ENCODE measurements around the gene ZNF470.

The ZNF470 gene

GRCh38 chr19:56611288-56611687 is 44.0 kb downstream of the ZNF470 start:
- DNase-seq: no peak

DNA sequence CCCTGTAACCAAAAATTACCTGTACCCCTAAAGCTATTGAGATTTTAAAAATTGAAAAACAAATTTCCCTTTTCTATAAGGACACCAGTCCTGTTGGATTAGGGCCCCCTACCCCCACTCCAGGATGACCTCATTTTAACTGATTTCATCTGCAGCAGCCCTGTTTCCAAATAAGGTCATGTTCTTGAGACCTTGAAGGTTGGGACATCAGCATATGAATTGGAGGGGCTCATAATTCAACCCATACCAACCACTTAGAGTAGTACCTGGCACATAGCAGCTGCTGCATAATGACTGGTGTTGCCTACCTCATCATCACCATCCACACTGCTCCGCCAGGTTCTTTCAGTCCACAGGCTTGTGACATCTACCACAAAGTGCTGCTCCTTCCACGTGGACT is 45.5 kb downstream of the ZNF470 start:
- no peak for DNase-seq

DNA sequence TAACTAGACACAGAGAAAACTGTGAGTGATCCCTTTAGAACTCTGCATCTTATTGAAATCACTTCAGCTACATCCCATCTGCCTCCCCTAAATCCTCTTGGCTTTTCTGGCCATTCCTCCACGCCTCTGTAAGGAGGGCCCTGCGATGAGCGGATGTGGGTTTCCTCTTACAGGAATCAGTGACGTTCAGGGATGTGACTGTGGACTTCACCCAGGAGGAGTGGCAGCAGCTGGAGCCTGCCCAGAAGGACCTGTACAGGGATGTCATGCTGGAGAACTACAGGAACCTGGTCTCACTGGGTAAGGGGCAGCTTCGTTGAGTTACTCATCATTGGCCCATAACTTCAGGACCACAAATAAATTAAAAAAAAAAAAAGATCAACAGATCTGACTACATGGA is 46.4 kb downstream of the ZNF470 start:
- no peak for DNase-seq

DNA sequence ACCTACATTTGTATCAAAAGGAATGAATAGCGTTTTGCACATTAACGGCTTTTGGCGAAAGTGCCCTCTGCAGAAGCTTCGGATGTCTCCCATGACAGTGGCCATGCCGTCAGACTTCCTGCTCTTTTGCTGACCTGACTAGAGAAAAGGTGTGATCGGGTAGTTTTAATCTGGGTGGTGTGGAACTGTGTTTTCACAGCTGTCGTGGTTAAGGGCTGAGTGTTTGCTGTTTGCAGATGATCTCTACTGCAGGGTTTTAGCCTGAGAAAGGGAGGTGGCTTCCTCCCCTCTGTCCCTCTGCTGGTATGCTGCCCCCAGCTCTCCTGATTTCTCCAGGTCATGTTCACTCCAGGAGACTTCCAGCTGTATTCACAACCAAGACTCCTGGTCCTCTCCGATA is 50.3 kb downstream of the ZNF470 start:
- no peak for DNase-seq

DNA sequence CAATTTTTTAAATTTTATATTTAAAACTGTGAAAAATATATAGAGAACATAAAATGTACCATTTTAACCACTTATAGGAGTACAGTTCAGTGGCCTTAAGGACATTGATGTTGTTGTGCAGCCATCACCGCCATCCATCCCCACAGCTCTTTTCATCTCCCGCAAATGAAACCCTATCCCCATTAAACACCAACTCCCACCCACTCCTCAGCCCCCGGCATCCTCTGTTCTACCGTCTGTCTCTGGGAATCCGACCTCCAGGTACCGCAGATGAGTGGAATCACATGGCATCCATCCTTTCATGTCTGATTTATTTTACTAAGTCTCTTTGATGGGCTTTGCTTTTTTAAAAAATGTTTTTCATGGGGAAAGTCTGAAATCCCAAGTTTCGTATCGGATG is 51.9 kb downstream of the ZNF470 start:
- no peak for DNase-seq

GRCh38 chr19:56622374-56622773 is 55.1 kb downstream of the ZNF470 start:
- no peak for DNase-seq

DNA sequence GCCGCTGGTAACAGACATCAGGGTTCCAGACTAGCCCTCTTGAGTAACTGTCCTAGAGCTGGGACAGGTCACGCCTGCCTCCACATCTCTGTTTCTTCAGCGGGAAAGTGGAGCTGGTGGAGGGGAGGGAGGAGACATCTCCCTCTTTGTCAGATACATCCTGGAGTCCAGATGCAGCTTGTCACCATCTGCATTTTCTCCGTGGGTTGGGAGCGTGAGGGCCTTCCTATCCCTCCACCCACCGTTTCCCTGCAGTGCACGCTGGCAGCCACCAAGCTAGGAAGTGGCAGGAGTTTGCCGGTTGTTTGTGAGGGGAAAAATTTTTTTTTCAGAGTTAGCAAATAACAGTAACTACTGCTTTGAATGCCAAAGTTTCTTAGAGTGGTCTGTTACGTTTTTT is 55.7 kb downstream of the ZNF470 start:
- no peak for DNase-seq

- DNase-seq: no peak
Observed at GRCh38 chr19:56625708-56626107, 58.4 kb downstream of the ZNF470 start.

- no peak for DNase-seq
Observed at GRCh38 chr19:56633021-56633420, 65.8 kb downstream of the ZNF470 start.

DNA sequence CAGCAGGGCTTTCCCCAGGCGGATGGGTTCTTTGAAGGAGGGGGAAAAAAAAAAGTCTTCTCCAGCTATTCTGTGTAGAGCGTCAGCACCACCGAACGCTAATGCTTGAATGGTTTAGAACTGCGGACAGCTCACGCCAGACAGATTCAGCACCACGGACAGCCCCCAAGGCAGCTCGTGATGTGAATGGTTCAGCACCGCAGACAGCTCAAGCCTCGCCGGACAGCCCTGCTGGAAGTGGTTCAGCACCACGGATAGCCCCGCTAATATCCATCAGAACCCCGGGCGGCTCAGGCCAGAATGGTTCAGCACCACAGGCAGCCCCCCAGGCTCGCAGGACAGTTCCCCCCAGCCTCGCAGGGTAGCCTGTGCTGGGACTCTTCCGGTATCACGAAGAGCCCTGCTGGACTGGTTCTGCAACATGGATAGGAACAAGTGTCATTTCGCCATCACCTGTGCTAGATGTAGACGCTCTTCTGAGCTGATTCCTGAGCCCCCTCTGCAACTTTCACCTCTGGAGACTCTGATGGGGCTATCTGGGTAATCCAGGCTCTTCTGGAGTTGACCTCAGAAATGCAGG is 70.8 kb downstream of the ZNF470 start:
- DNase-seq: no peak

Data from NCI-H524 treated with DMSO at 0.1 percent for 48 hours (cell line).